Fibroblast of gingiva (primary cell): ENCODE data around the gene MRPL27.
A peak's percentile ranks its signal among the peaks of the same experiment; 100 is the strongest.

Source experiments
- DNase-seq: peaks from one replicate; pipeline ENCODE4 v3.0.0-alpha.2; 2011; ENCODE audit warnings: low read depth

The MRPL27 gene

GRCh38 chr17:50386510-50386909 is 13.5 kb upstream of the MRPL27 start:
- peak; percentile 85 for DNase-seq

GRCh38 chr17:50382931-50383330 is 9.9 kb upstream of the MRPL27 start:
- no peak for DNase-seq

DNA sequence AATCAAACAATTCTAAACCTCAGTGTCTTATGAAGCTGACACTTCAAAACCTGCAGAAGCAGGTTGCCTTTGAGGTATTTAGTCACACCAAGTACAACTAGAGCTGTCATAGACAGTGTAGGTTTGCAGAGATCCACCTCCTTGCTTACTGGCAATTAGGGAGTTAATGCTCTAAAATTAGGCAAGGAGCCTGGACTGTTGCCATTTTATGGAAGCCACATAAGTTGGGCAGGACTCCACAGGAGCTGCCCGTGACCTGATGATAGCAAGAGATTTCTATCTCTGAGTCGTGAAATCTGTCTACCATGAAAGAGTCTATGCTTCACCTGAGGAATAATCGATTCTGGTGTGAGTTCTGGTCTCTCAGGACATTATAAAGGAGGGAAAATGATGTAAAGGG is 8.9 kb upstream of the MRPL27 start:
- peak; percentile 56 for DNase-seq

GRCh38 chr17:50381260-50381815 is 8.4 kb upstream of the MRPL27 start:
- no peak for DNase-seq

- no peak for DNase-seq
Measured at GRCh38 chr17:50380369-50381259, 7.6 kb upstream of the MRPL27 start.

DNA sequence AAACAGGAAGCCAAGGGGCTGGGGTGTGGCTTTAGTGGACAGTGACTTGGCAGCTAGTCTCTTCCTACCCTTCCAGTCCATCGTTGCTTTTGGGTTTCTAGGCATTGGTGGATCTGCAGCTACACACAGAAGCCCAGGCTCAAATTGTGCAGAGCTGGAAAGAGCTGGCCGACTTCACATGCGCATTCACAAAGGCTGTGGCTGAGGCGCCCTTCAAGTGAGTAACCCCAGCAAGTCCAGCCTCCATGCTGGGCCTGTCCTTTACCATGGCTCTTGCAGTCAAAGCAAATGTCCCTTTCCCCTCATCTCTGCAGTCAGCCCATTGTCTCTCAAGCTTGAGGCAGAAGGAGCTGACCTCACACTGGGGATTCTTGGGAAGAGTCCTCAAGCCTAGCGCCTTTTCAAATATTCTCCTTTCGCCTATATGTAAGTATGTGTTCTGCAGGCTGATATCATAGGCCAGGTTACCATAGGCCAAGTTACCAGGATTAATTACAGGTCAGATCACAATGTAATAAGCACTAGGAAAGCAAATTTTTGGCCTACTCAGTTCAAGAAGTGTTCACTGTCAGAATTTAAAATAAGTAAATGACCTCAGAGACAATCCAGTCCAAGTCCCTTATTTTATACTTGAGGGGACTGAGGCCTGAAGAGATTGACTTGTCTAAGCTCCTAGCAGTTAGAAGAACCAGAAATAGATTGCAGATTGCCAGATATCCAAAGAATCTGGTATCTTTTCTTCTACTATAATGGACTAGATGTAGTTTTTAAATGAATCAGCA is 6.6 kb upstream of the MRPL27 start:
- DNase-seq: no peak

- no peak for DNase-seq
Measured at GRCh38 chr17:50375858-50376538, 3.0 kb upstream of the MRPL27 start.

DNA sequence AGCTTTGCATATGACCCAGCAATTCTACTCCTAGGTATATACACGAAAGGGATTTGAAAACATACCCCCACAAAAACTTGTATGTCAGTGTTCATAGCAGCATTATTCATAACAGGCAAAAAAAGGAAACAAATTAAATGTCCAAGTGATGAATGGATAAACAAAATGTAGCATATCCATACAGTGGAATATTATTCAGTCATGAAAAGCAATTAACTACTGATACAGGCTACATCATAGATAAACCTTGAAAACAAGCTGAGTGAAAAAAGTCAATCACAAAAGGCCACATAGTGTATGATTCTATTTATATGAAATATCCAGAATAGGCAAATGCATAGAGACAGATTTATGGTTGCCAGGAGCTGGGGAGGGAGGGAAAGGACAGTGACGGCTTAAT is 721 bp upstream of the MRPL27 start:
- no peak for DNase-seq

DNA sequence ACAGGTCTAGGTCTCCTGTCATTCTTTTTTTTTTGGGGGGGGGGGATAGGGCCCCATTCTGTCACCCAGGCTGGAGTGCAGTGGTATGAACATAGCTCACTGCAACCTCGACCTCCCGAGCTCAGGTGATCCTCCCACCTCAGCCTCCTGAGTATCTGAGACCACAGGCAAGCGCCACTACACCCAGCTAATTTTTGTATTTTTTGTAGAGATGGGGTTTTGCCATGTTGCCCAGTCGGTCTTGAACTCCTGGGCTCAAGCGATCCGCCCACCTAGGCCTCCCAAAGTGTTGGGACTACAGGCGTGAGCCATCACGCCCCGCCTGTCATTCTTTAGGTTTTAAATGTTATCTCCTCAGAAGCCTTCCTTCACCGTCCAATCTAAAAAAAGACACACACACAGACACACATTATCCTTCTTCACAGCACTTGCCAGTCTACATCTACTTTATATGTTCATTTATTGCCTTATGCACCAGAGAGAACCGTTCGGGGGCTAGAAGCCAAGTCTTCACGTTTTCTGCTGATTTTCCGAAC is 694 bp downstream of the MRPL27 start:
- DNase-seq: no peak

DNA sequence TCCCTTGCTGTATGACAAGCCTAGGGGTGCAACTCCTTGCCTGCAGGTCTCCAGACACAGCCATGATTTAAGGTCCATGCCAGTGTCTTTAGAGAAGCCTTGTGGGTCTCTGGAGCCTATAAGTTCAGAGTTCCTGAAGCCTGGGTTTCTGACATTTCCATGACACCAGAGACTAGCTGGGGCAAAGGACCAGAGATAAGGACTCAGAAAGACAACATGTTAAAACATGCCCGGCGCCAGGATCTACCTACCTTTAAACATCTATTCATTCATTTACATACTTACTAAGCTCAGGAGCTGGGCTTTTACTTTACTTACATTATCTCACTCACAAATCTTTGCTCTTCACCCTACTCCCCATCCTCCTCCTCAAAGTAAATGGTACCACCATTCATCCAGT is 1.5 kb downstream of the MRPL27 start:
- DNase-seq: no peak

DNA sequence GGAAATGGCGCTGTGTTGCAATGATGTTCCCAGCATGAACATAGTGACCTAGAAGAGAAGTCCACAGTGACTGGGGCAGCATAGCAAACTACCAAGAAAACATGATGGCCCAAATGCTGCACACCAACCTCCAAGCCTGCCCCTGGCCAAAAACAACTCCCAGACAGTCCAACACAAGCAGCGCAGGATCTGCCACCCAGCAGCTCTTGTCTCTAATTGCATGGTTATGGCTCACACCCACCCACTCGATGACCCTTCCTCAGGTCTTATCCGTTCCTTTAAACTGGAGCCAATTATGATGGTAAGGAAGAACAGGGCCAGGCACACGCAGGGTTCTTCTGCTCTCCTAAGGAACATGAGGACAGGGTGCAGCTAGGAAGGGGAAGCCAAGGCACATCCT is 2.9 kb downstream of the MRPL27 start:
- no peak for DNase-seq

GRCh38 chr17:50367401-50367800 is 5.6 kb downstream of the MRPL27 start:
- no peak for DNase-seq

GRCh38 chr17:50365649-50366393 is 7.2 kb downstream of the MRPL27 start:
- no peak for DNase-seq

DNA sequence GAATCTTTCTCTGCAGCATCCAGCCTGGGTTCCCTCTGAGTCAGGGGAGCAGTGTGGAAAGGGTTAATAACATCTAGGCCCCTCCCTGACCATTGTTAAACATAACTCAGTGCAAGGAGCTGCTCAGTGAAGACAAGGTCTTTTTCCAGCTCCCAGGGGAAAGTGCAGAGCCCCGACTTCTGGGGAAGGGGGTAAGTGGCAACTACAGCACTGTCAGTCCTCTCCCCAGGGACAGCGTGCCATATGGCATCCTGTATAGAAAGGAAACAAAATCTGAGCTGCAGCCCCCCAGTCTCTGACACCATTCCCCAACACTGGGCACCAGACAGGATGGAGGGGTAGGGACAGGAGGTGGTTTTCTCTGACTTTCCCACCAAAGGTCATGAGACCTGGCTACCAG is 7.8 kb downstream of the MRPL27 start:
- DNase-seq: no peak

- no peak for DNase-seq
Measured at GRCh38 chr17:50364715-50365114, 8.3 kb downstream of the MRPL27 start.

DNA sequence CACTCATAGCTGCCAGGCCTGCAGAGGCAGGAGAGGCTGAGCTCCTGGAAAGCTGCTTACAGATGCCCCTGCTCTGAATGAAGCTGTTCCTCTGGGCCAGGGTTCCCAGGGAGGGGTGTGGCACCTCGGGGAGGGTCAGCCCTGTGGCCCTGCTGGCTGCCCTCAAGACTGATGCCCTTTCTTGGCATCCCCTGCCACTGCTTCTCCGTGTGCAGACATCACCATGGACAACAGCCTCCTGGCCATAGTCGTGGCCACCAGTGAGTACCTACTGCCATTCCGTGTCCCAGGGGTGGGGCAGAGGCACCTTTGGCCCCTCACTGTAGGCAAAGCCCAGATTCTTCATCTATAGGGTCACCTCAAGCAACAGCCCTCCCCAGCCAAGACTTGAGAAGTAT is 8.9 kb downstream of the MRPL27 start:
- no peak for DNase-seq

DNA sequence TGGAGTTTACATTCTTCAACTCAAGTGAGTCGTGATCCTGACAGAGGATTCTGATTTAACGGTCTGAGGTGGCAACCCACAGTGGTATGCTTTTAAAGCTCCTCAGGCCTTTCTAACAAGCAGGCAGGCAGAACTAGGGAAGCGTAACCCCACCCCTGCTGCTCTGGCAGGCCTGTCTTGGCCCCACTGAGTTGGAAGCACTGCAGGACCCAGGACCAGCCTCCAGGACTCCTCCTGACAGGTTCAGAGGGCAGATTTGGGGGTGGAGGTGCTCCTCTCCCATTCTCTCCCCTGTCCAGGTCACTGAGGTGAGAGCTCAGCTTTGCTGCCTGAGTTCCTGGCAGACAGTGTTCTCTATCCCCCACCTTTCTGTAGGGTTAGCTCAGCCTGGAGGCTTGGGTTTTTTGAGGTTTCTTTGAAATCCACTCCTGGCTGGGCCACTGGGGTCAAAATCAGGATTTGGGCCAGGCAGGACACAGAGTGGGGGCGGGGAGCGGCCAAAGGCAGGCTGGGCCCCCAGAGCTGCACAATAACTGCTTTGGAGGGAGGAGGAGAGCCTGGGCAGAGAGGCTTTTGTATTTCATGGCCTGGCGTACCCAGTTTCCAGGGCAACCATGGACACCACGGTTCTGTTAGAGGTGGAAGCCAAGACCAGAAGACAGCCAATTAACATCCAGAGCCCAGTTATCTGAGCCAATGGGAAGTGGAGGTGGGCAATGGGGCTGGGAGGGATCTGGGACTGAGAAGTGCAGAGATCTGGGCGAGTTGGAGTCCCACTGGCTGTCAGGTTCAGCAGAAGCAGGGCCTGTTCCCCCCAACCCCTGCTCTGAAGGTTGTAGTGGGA is 9.5 kb downstream of the MRPL27 start:
- DNase-seq: no peak

DNA sequence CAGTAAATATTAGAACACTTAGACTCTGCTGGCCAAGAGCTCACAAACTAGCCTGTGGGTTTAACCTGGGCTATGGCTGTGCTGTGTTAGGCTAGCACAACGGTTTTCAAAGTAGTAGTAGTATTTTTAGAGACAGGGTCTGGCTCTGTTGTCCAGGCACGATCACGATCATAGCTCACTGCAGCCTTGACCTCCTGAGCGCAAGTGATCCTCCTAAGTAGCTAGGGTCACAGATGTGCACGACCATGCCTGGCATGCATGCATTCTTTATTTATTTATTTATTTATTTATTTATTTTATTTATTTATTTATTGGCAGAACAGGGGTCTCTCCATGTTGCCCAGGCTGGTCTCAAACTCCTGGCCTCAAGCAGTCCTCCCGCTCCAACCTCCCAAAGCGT is 10.3 kb downstream of the MRPL27 start:
- no peak for DNase-seq

GRCh38 chr17:50361561-50362480 is 11.2 kb downstream of the MRPL27 start:
- DNase-seq: peak; percentile 61
